ENCODE measurements around the gene CFAP77.

CFAP77 gene

GRCh38 chr9:132582276-132582785 is 172.3 kb downstream of the CFAP77 start, which contains the start of gene BARHL1:
Gene BARHL1, plus strand, starts transcription at chr9:132582606. Its CDS starts 192 bp downstream, at chr9:132582798.
- no peak for DNase-seq (ENCODE audit: low spot score)

DNA sequence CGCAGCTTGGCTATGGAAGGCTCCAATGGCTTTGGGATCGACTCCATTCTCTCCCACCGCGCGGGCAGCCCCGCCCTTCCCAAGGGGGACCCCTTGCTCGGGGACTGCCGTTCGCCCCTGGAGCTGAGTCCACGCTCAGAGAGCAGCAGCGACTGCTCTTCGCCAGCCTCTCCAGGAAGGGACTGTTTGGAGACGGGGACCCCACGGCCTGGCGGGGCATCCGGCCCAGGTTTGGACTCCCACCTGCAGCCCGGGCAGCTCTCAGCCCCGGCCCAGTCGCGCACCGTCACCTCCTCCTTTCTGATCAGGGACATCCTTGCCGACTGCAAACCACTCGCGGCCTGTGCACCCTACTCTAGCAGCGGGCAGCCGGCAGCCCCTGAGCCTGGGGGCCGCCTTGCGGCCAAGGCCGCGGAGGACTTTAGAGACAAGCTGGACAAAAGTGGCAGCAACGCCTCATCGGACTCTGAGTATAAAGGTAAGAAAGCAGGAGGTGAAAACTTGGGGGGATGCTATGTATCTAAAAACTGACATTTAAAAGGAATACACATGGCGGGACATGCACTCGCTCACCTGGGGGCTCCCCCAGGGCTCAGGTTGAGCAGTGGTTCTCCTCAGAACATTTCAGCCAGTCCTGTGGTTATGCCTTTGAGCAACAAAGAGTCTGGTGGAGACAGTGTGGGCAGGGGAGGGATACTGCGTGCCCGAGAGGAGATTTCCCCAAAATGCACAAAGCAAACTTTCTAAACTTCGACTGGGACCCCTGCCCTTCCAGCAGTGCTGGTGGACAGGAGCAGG is 173.0 kb downstream of the CFAP77 start:
- no peak for DNase-seq (ENCODE audit: low spot score)

GRCh38 chr9:132583584-132584304 is 173.7 kb downstream of the CFAP77 start:
- no peak for DNase-seq (ENCODE audit: low spot score)

GRCh38 chr9:132584601-132585560 is 174.9 kb downstream of the CFAP77 start:
- no peak for DNase-seq (ENCODE audit: low spot score)

GRCh38 chr9:132585954-132586829 is 176.2 kb downstream of the CFAP77 start:
- DNase-seq (ENCODE audit: low spot score) = no peak

DNA sequence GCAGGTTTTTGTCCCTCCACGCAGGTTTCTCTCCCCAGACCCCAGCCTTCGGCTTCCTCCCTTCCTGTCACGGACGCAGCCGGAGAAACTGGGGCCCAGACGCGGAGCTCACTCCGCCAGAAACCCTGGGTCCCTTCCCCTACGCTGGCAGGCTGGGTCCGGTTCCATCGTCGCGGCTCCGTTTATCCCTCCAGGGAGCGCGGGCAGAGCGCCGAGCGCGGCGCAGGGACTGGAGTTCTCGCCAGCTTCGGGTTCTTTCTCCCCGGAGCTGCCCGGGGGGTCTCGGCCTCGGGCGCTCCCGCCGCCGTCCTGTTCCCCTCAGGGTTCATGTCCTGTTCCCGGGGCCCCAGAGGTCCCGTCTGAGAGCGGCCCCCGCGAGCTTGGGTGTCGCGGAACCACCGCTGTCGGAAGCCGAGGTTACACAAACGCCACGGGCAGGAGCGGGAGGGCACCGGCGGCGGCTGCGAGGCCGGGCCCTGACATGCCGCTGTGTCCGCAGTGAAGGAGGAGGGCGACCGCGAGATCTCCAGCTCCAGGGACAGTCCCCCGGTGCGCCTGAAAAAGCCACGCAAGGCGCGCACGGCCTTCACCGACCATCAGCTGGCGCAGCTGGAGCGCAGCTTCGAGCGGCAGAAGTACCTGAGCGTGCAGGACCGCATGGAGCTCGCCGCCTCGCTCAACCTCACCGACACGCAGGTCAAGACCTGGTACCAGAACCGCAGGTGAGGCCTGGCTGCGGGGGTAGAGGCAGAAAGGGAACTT is 177.0 kb downstream of the CFAP77 start:
- no peak for DNase-seq (ENCODE audit: low spot score)

DNA sequence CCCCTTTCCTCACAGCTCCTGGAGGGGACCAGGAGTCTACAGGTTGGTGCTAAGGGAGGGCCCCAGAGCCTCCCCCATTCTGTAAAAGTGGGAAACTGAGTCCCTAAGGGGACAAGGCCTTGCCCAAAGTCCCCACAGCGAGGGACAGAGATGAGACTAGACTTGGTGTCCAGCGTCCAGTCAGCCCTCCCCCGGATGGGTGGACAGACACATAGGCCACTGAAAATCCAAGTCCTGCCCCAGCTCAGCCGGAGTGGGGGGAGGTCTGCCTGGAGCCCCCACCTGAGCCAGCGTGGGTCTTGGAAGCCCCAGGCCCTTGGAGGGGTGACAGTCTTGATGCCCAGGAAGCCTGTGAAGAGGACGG is 177.6 kb downstream of the CFAP77 start:
- DNase-seq (ENCODE audit: low spot score) = no peak

DNA sequence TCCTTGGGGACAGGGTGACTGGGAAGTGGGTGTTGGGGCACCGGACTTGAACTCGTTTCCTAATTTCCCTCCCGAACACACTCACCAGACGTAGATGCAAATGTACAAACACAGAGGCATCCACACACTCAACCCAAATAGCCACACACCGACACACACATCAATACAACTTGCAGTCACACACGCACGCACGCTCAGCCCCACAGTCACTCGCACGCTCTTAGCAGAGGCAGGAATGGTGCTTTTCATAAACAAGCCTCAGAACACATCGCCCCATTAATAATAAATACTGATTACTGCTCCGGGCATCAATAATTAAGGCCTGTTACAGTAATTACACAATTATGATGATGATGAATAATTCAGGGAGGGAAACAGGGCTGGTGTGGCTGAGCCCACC is 178.1 kb downstream of the CFAP77 start:
- no peak for DNase-seq (ENCODE audit: low spot score)

GRCh38 chr9:132588501-132589147 is 178.6 kb downstream of the CFAP77 start:
- DNase-seq (ENCODE audit: low spot score) = no peak

DNA sequence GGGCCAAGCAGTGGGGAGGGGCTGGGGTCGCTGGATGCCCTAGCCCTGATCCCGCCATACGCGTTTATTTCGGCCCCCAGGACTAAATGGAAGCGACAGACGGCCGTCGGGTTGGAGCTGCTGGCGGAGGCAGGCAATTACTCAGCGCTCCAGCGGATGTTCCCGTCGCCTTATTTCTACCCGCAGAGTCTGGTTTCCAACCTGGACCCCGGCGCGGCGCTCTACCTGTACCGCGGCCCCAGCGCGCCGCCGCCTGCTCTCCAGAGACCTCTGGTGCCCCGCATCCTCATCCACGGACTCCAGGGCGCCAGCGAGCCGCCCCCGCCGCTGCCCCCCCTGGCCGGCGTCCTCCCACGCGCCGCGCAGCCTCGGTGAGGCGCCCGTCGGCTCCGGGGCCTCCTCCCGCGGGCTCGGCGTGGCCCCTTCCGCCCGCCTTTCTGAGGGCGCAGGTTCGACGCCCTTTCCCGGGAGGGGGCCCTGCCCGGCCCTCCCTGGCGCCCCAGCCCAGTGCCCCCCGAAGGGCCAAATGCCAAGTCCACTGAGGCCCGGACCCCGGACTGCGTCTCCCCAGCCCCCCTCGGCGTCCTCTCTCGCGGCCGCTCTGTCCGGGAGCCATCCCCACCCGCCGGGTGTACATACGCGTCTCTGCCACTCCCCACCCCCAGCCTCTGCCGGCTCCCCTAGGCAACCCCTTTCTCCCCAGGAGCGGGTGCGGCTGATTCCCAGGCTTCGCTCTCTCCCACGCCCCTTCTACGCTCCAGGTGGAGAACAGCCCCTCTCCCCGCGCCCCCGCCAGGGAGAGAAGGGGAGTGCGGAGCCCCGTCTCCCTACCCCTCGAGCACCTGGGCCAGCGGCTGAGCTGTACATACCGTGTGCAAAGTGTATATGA is 179.4 kb downstream of the CFAP77 start:
- no peak for DNase-seq (ENCODE audit: low spot score)

DNA sequence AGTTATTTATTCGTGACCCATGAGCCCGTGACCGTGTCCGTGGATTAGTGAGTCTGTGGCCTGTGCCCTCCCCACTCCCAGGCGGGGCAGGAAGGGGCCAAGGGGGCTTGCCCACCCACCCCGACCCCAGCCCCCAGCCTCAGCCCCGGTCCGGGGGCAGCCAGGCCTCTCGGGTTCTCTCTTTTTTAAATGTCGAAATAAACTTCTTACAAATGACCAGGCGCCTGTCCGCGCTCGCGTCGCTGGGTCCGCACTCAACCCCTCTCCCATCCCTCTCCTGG is 180.0 kb downstream of the CFAP77 start:
- no peak for DNase-seq (ENCODE audit: low spot score)

GRCh38 chr9:132590318-132591182 is 180.5 kb downstream of the CFAP77 start:
- no peak for DNase-seq (ENCODE audit: low spot score)

DNA sequence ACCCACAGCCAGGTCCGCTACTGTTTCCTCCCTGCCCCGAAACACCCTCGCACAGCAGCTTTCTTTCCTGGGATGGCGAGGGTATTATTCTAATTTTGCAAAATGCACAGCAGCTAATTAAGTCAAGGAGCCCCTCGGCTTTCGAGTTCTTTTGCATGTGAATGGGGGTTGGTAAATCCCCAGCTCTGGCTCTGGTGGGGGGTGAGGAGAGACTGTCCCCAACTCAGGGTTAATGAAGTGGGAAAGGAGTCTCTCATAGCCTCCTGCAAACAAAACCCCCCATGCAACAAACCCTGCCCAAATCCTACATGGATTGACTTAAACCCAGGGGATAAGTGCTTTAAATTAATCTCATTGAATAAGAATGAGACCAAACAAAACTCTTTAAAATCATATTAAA is 181.2 kb downstream of the CFAP77 start:
- no peak for DNase-seq (ENCODE audit: low spot score)

DNA sequence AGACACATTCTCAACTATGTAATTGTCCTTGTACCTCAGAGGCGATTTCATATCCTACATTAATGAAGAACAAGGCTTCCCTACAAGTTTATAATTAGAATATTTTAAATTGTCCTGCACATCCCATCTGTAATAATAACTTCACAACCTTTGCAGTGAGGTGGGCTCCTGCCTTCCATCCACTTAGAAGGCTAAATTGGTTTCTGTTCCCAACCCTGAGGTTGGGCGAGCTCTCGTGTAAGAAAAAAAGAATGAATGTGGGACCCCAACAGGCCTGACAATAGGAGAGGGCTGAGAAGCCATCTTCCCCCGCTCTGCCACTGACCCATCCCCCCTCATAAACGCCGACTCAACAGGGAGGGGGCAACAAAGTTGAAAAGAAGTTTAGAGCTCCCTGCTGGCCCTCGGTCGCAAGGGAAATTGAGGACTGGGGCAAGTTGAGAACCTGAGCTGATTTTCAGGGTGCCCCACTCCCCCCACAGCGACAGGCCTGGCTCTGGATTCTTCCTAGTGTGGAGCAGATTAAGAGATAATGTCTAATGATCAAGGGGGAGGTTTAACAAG is 181.8 kb downstream of the CFAP77 start:
- DNase-seq (ENCODE audit: low spot score) = no peak

DNA sequence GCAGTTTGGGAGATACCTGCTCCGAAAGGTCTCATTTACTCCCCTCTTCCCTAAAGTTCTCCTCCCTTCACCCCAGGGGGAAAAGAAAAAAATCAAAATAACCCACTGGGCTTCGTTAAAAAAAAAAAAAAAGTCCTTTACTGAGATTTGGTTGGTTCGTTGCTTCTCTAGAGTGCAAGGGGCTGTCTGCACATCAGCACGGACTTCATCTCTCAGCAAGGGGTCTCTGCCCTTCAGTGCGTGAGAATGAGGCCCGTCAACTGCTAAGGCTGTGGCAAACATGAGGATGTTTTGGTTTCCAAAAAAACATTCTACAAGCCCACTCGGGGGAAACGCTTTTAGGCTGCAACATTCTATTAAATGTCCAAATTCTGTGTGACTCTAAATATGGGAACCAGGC is 182.4 kb downstream of the CFAP77 start:
- DNase-seq (ENCODE audit: low spot score) = no peak

DNA sequence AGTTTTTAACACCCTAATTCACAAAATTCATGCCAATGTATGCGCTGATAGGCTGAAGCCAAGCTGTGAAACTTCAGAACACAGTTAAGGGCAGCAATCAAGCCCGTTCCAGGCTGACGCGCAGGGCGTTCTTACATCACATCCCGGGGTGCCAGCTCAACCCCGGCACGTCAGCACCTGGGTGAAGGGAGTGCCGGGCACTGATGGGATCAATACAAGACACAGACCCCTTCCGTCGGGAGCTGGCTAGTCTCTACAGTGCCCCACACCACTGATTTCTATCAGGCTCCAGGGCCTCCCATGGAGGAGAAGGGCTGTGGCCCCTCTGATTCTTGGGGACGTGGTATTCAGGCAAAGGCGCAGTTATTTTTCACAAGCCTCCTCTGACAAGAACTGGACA is 184.4 kb downstream of the CFAP77 start:
- DNase-seq (ENCODE audit: low spot score) = no peak

DNA sequence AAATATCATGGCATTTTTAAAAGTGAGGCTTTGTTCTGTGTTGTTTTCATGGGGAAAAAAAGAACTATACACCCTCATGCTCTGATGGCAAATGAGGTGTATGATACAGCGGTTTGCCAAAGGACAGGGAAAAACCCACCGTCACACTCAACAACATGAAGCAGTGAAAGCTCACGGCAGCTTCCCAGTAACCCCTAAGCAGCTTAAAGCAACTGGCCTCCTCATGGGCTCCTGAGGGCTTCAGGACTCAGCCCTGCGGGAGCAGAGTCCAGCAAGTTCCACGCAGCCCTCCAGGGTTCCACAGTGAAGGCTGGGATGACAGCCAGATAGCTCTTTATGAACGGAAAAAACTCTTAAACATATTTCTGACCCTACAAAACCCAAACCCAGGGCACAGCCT is 185.3 kb downstream of the CFAP77 start:
- no peak for DNase-seq (ENCODE audit: low spot score)

GRCh38 chr9:132596200-132596599 is 186.2 kb downstream of the CFAP77 start:
- DNase-seq (ENCODE audit: low spot score) = no peak

Measured in CD4-positive, alpha-beta T cell treated with Interleukin-2 at 100 ng/mL for 4 hours (primary cell).